Upper lobe of left lung (tissue), 6 donors: Measurements from ENCODE around the gene ETS1. TPM values are rescaled to one million over a fixed set of nuclear protein-coding genes. Genes with fewer than 3 reads are reported as not detected.

ENCODE experiments used
- ATAC-seq, 2 donors: fragments of 200-7000 bp; cut with Tn5 transposase; one replicate each; pipeline ENCODE4 v1.9.1; 2022; ENCODE audit warnings: mild to moderate bottlenecking in 2 of 2, moderate library complexity in 2 of 2; ENCODE audit not compliant: low FRiP score in 2 of 2
- DNase-seq, 2 donors: peaks; one replicate each; pipeline ENCODE4 v3.0.0-alpha.2; 2019 to 2020
- H3K27ac ChIP-seq, 4 donors: fragments of 200-600 bp; sonication (generic); one replicate each; pipeline ENCODE4 v1.5.1; 2016 to 2019
- H3K27me3 ChIP-seq, 4 donors: fragments of 200-600 bp; sonication (generic); one replicate each; pipeline ENCODE4 v1.5.1; 2017 to 2019
- H3K36me3 ChIP-seq, 4 donors: fragments of 200-600 bp; sonication (generic); one replicate each; pipeline ENCODE4 v1.5.1; 2016 to 2019
- H3K4me1 ChIP-seq, 4 donors: fragments of 200-600 bp; sonication (generic); one replicate each; pipeline ENCODE4 v1.5.1; 2018 to 2019
- H3K4me3 ChIP-seq, 4 donors: fragments of 200-600 bp; sonication (generic); one replicate each; pipeline ENCODE4 v1.5.1; 2017 to 2019; ENCODE audit warnings: mild to moderate bottlenecking in 2 of 4, moderate library complexity in 1 of 4
- H3K9me3 ChIP-seq, 4 donors: fragments of 200-600 bp; sonication (generic); one replicate each; pipeline ENCODE4 v1.5.1; 2018 to 2019
- EP300 ChIP-seq, 4 donors: sonication (generic); formaldehyde crosslinking; IDR thresholded peaks; one replicate each; pipeline ENCODE4 v1.5.1; 2017; ENCODE audit warnings: antibody characterized with exemption in 4 of 4, control low read depth in 2 of 4
- POLR2A ChIP-seq, 4 donors: fragments of 450-650 bp; IDR thresholded peaks; one replicate each; pipeline ENCODE4 v1.5.1; 2016 to 2017; ENCODE audit warnings: antibody characterized with exemption in 4 of 4, mild to moderate bottlenecking in 2 of 4
- POLR2AphosphoS5 ChIP-seq, 2 donors: sonication (generic); formaldehyde crosslinking; IDR thresholded peaks; one replicate each; pipeline ENCODE4 v1.5.1; 2017; ENCODE audit warnings: antibody characterized with exemption in 2 of 2
- WGBS, 2 donors: methylation state at CpG; one replicate each; pipeline ENCODE4 v1.1.5; 2017 to 2018; 5-methylcytosine and 5-hydroxymethylcytosine counted together
- total RNA-seq, 6 donors: library from RNA; depleted of rRNA in 4 of 6; stranded (reverse); fragments of >200 nt in 4 of 6; gene quantifications; one replicate each; pipeline versions ENCODE4 v1.1.0 to v1.2.1, GENCODE V29; 2016 to 2021
- TF ChIP-seq, protein P1 (sequence below), 6 experiments: fragments of 450-650 bp in 4 of 6; fragments of 200-600 bp in 2 of 6; sonication (generic) in 2 of 6; IDR thresholded peaks; one replicate each; pipeline ENCODE4 v1.5.1; 2016 to 2019; ENCODE audit warnings: antibody characterized with exemption in 6 of 6
- donor health status: DM: no; HTN: no; CAD: no; lungs with moderate emphysema.
- donor health status: DM: no; HTN: yes; CAD: no; lungs with severe emphysema.

Gene ETS1
- total RNA-seq, 6 donors from 2014 or later = 29.3 to 107 (median 79.0) TPM

DNA sequence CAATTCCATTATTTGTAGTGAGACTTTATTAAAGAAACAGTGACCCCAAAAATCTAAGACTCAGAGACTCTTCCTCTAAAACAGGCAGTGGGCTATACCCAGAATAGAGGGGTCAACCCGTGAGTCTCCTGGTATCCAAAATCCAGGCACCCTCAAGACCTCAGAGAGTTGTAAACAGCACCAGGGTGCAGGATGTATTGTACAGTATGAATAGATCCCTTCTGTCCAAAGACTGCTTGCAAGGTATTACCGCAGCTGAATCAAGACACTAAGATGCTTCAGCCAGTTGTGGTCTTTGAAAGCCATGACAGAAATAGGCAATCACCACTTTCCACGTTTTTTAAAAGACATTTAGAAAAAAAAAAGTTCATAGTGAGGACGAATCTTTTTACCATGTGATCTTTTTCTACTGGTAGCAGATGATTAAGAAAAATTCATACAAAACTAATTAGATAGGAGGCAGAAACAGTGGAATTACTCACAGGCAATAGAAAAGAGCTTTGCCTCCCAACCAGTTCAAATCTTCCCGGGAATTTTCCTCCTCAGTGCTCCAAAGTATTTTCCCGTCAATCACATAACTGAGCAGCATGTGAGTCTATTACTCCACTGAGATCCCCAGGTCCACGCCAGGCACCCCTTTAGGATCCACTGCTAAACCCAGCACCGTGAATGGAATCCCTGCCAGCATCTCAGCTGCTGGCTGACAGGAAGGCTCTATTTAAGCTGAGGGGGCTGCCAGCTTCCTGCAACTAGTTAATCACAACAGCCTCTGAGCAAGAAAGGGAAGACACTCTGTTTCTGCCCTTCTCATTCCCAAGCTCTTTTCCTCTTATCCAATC lies 113.1 kb downstream of the ETS1 start:
- Histone ChIP-seq H3K27ac (peak overlapping the region; percentile 47 to 80 (median 72)), H3K4me1 (peaks cover 76 to 90% (median 84%) of the 10 kb centered on the region in 4 donors)

DNA sequence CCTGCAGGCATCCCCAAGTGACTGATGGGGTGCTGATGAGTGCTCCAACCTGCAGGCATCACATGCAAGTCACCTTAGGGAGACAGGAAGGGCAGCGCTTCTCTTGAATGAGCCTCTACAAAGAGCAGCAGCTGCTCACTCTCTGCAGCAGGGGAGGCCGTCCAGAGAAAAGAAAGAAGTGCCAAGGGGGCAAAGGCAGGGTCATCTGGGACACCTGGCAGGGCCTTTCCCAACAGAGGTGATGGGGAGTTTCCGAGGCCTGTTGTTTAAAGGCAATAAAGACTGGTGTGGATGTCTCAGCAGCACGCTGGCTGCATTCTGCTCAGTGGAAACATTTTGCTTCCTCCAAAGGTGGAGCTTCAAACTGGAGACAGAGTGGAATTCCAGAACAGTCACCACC lies 113.7 kb downstream of the ETS1 start:
- no peak overlapping the region for H3K4me3 ChIP-seq
- ATAC-seq (peak in 1 of 2 donors; percentile 47), DNase-seq (no peak)
- 55 to 66% methylated on average over 4 of the region's 4 CpGs for WGBS, 2 donors
- H3K9me3 ChIP-seq = no peaks in the 10 kb centered on the region
- peak overlapping the region; percentile 47 to 80 (median 72) for H3K27ac ChIP-seq
- no peaks in the 10 kb centered on the region for H3K27me3 ChIP-seq
- H3K4me1 ChIP-seq = peaks cover 78 to 89% (median 82%) of the 10 kb centered on the region in 4 donors
- H3K36me3 ChIP-seq = peaks cover 0 to 49% (median 3%) of the 10 kb centered on the region in 4 donors
- TF ChIP-seq POLR2A (IDR thresholded peaks at IDR 0.05) (no peak), EP300 (IDR thresholded peaks at IDR 0.05) (no peak), POLR2AphosphoS5 (IDR thresholded peaks at IDR 0.05) (no peak)
- TF ChIP-seq, protein P1, sequence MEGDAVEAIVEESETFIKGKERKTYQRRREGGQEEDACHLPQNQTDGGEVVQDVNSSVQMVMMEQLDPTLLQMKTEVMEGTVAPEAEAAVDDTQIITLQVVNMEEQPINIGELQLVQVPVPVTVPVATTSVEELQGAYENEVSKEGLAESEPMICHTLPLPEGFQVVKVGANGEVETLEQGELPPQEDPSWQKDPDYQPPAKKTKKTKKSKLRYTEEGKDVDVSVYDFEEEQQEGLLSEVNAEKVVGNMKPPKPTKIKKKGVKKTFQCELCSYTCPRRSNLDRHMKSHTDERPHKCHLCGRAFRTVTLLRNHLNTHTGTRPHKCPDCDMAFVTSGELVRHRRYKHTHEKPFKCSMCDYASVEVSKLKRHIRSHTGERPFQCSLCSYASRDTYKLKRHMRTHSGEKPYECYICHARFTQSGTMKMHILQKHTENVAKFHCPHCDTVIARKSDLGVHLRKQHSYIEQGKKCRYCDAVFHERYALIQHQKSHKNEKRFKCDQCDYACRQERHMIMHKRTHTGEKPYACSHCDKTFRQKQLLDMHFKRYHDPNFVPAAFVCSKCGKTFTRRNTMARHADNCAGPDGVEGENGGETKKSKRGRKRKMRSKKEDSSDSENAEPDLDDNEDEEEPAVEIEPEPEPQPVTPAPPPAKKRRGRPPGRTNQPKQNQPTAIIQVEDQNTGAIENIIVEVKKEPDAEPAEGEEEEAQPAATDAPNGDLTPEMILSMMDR (IDR thresholded peaks at IDR 0.05) = no peak

More for the DNA sequence above, 113.1 kb downstream of the ETS1 start:
- H3K36me3 ChIP-seq = peaks cover 0 to 55% (median 5%) of the 10 kb centered on the region in 4 donors
- DNase-seq = no peak
- no peak overlapping the region for H3K4me3 ChIP-seq
- no peaks in the 10 kb centered on the region for H3K9me3 ChIP-seq
- 44 to 48% methylated on average over 8 of the region's 8 CpGs for WGBS, 2 donors
- peak in 1 of 2 donors; percentile 7 for ATAC-seq
- H3K27me3 ChIP-seq = no peaks in the 10 kb centered on the region
- TF ChIP-seq EP300 (IDR thresholded peaks at IDR 0.05) (no peak), POLR2AphosphoS5 (IDR thresholded peaks at IDR 0.05) (no peak), POLR2A (IDR thresholded peaks at IDR 0.05) (no peak)
- TF ChIP-seq, protein P1 (IDR thresholded peaks at IDR 0.05) = no peak

DNA sequence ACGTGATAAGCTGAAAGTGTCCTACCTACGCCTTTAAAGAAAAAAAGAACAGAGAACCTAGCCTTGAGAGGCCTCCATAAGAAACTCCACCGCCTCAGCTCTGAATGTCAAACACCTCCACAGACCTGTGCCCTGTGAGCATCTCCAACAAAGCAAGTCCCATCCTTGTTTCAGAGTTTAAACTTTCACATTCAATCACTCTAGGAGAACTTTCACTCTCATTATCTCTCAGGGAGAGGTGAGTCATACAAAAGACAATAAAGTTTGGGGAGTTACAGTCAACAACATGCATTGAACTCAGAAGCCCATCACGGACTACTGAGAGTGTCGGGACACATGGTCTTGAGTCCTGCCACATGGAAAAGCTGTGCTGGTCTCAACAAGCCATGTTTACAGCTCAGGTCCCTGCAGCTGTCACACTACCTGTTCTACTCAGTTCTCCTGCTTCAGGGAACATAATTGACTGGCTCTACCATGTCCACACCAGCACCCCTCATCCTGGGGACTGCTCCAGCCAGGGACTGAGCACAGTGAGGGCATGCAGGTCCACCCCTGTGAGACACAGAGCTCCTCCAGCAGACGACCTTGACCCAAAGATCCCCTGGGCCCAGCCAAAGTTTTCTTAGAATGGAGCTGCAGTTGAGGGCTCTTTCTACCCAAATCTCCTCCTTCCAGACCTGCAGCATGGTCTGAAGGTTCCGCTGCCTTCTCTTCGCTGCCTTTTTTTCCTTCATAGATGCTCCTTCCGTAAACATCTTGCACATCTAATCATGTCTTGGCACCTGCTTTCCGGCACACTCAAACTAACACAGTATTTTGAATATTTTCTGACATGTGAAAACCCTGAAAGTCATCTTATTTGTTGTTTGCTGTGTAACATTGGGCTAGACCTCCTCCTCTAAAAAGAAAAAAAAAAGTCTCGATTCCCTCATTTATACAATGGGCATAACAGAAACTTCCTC lies 114.9 kb downstream of the ETS1 start:
- Histone ChIP-seq H3K27me3 (no peaks in the 10 kb centered on the region), H3K9me3 (no peaks in the 10 kb centered on the region), H3K27ac (peak overlapping the region in 3 of 4 donors; percentile 62 to 75 (median 67)), H3K4me3 (no peak overlapping the region), H3K36me3 (peaks cover 0 to 41% (median 1%) of the 10 kb centered on the region in 4 donors), H3K4me1 (peaks cover 80 to 96% (median 84%) of the 10 kb centered on the region in 4 donors)
- no peak for ATAC-seq
- no peak for DNase-seq
- TF ChIP-seq, protein P1 (IDR thresholded peaks at IDR 0.05) = no peak
- TF ChIP-seq POLR2A (IDR thresholded peaks at IDR 0.05) (no peak), EP300 (IDR thresholded peaks at IDR 0.05) (no peak), POLR2AphosphoS5 (IDR thresholded peaks at IDR 0.05) (no peak)
- whole genome bisulfite sequencing, 2 donors = 68 to 73% methylated on average over 11 of the region's 11 CpGs

DNA sequence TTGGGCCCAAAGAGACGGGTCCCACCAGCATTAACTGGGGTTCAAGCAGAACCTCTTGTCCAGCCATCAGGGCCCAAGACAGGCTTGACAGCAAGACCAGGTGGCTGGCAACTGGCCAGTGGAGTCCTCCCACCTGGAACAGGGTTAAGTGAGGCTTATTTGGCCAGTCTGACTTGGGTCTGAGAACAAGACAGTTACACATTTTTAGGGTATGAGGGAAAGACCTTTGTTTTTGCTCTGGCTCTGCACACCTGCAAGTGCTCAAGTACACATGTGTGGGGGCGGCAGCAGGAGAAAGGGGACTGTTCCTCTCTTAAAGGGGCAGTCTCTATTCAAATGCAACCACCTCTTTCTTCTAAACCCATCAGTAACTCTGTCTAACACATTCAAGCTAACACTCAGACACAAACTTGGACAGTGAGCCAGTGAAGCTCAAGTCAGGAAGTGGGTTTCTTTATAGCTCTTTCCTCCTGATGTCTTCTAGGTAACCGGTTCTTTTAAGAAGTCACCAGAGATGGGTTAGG lies 116.2 kb downstream of the ETS1 start:
- H3K36me3 ChIP-seq = peaks cover 0 to 36% (median 0%) of the 10 kb centered on the region in 4 donors
- H3K4me1 ChIP-seq = peaks cover 80 to 92% (median 81%) of the 10 kb centered on the region in 4 donors
- DNase-seq (no peak), ATAC-seq (no peak)
- no peak overlapping the region for H3K4me3 ChIP-seq
- H3K27me3 ChIP-seq = no peaks in the 10 kb centered on the region
- WGBS, 2 donors = 61% methylated on average over 3 of the region's 3 CpGs
- no peaks in the 10 kb centered on the region for H3K9me3 ChIP-seq
- TF ChIP-seq POLR2AphosphoS5 (IDR thresholded peaks at IDR 0.05) = no peak
- peak in 1 of 4 donors; percentile 16 for TF ChIP-seq POLR2A (IDR thresholded peaks at IDR 0.05)
- H3K27ac ChIP-seq = peak overlapping the region in 3 of 4 donors; percentile 51 to 67 (median 62)
